H9 (cell line): ENCODE measurements around the gene RGL2. TPM values are rescaled to one million over a fixed set of nuclear protein-coding genes. Genes with fewer than 3 reads are reported as not detected.

ENCODE experiments used
- DNase-seq: peaks from one replicate; pipeline ENCODE4 v3.0.0-alpha.2; 2017
- H2AFZ ChIP-seq: one replicate; pipeline ENCODE4 v1.6.1; 2013; ENCODE audit warnings: mild to moderate bottlenecking, low read length, control low read depth, moderate library complexity
- H2AK5ac ChIP-seq: 2 replicates; pipeline ENCODE4 v1.6.1; 2013; ENCODE audit warnings: low read length, control low read depth, mixed read lengths; ENCODE audit not compliant: insufficient read length
- H2BK120ac ChIP-seq: one replicate; pipeline ENCODE4 v1.6.1; 2013; ENCODE audit warnings: low read depth, mild to moderate bottlenecking, low read length, control low read depth, inconsistent platforms; ENCODE audit not compliant: poor library complexity, severe bottlenecking
- H2BK12ac ChIP-seq: 2 replicates; pipeline ENCODE4 v1.6.1; 2013; ENCODE audit warnings: low read length, control low read depth, mixed read lengths, low read depth; ENCODE audit not compliant: insufficient read length
- H2BK15ac ChIP-seq: 2 replicates; pipeline ENCODE4 v1.6.1; 2013; ENCODE audit warnings: low read depth, low read length, control low read depth
- H2BK20ac ChIP-seq: one replicate; pipeline ENCODE4 v1.6.1; 2013; ENCODE audit warnings: low read depth, mild to moderate bottlenecking, low read length, control low read depth, inconsistent platforms; ENCODE audit not compliant: poor library complexity, severe bottlenecking
- H2BK5ac ChIP-seq: 2 replicates; pipeline ENCODE4 v1.6.1; 2013; ENCODE audit warnings: low read length, control low read depth, mixed read lengths; ENCODE audit not compliant: insufficient read length
- H3K14ac ChIP-seq: 2 replicates; pipeline ENCODE4 v1.6.1; 2013; ENCODE audit warnings: low read length, control low read depth; ENCODE audit not compliant: insufficient read depth
- H3K18ac ChIP-seq: 2 replicates; pipeline ENCODE4 v1.6.1; 2013; ENCODE audit warnings: low read depth, mild to moderate bottlenecking, mixed read lengths, low read length, control low read depth; ENCODE audit not compliant: insufficient read length
- H3K23ac ChIP-seq: 2 replicates; pipeline ENCODE4 v1.6.1; 2013; ENCODE audit warnings: low read length, control low read depth, mixed read lengths, low read depth; ENCODE audit not compliant: insufficient read length
- H3K23me2 ChIP-seq: 2 replicates; pipeline ENCODE4 v1.6.1; 2013; ENCODE audit warnings: low read depth, mild to moderate bottlenecking, mixed read lengths, low read length, control low read depth; ENCODE audit not compliant: insufficient read length, poor library complexity, severe bottlenecking
- H3K27ac ChIP-seq: 2 replicates; pipeline ENCODE4 v1.5.1; 2013; ENCODE audit warnings: low read length, control low read depth, mixed read lengths, low read depth; ENCODE audit not compliant: insufficient read length
- H3K27me3 ChIP-seq: 2 replicates; pipeline ENCODE4 v1.6.1; 2013; ENCODE audit warnings: low read length, control low read depth, inconsistent platforms; ENCODE audit not compliant: insufficient read depth
- H3K4ac ChIP-seq: 2 replicates; pipeline ENCODE4 v1.6.1; 2013; ENCODE audit warnings: low read depth, mild to moderate bottlenecking, control low read depth, inconsistent platforms, low read length, moderate library complexity
- H3K4me1 ChIP-seq: 2 replicates; pipeline ENCODE4 v1.6.1; 2013; ENCODE audit warnings: low read length, control low read depth, inconsistent platforms; ENCODE audit not compliant: insufficient read depth
- H3K4me2 ChIP-seq: 2 replicates; pipeline ENCODE4 v1.6.1; 2013; ENCODE audit warnings: low read length, control low read depth, mixed read lengths; ENCODE audit not compliant: insufficient read length, insufficient read depth
- H3K56ac ChIP-seq: 2 replicates; pipeline ENCODE4 v1.6.1; 2013; ENCODE audit warnings: low read depth, mild to moderate bottlenecking, mixed read lengths, low read length, control low read depth; ENCODE audit not compliant: insufficient read length
- H3K79me1 ChIP-seq: 2 replicates; pipeline ENCODE4 v1.6.1; 2013; ENCODE audit warnings: low read depth, mild to moderate bottlenecking, moderate library complexity, low read length, control low read depth, inconsistent platforms; ENCODE audit not compliant: insufficient read depth, poor library complexity, severe bottlenecking
- H3K79me2 ChIP-seq: 2 replicates; pipeline ENCODE4 v1.6.1; 2013; ENCODE audit warnings: low read length, control low read depth, inconsistent platforms; ENCODE audit not compliant: insufficient read depth
- H3K9ac ChIP-seq: 2 replicates; pipeline ENCODE4 v1.6.1; 2013; ENCODE audit warnings: low read length, control low read depth, mixed read lengths; ENCODE audit not compliant: insufficient read length; ENCODE audit errors: extremely low read depth
- H3K9me3 ChIP-seq: one replicate; pipeline ENCODE4 v1.6.1; 2013; ENCODE audit warnings: low read depth, low read length, inconsistent platforms; ENCODE audit not compliant: control insufficient read depth
- H3T11ph ChIP-seq: one replicate; pipeline ENCODE4 v1.6.1; 2013; ENCODE audit warnings: mild to moderate bottlenecking, low read length, control low read depth, inconsistent platforms
- H4K20me1 ChIP-seq: one replicate; pipeline ENCODE4 v1.6.1; 2013; ENCODE audit not compliant: control insufficient read depth, insufficient read length, insufficient read depth
- H4K5ac ChIP-seq: 2 replicates; pipeline ENCODE4 v1.6.1; 2013; ENCODE audit warnings: low read depth, mild to moderate bottlenecking, mixed read lengths, low read length, control low read depth; ENCODE audit not compliant: insufficient read length
- H4K8ac ChIP-seq: replicated peaks from 2 replicates; pipeline ENCODE4 v1.6.1; 2013; ENCODE audit warnings: low read length, control low read depth, mixed read lengths, low read depth; ENCODE audit not compliant: insufficient read length
- H4K91ac ChIP-seq: 2 replicates; pipeline ENCODE4 v1.6.1; 2013; ENCODE audit warnings: low read depth, mild to moderate bottlenecking, moderate library complexity, mixed read lengths, low read length, control low read depth; ENCODE audit not compliant: insufficient read length
- H3K27ac Mint-ChIP-seq, 3 experiments: 2 replicates in 2 of 3; 3 replicates in 1 of 3; pipeline ENCODE4 v1.8.0; 2020 to 2021; ENCODE audit warnings: mixed read lengths in 3 of 3, mild to moderate bottlenecking in 1 of 3, moderate library complexity in 1 of 3
- H3K27me3 Mint-ChIP-seq: 2 replicates; pipeline ENCODE4 v1.8.0; 2021; ENCODE audit warnings: low read depth, mild to moderate bottlenecking, moderate library complexity, mixed read lengths
- H3K36me3 Mint-ChIP-seq, 3 experiments: 2 replicates in 2 of 3; 3 replicates in 1 of 3; pipeline ENCODE4 v1.8.0; 2020 to 2021; ENCODE audit warnings: low read depth in 3 of 3, mixed read lengths in 3 of 3; ENCODE audit not compliant: insufficient read depth in 1 of 3
- H3K4me1 Mint-ChIP-seq, 2 experiments: 2 replicates each; pipeline ENCODE4 v1.8.0; 2020; ENCODE audit warnings: mixed read lengths in 2 of 2
- H3K4me3 Mint-ChIP-seq, 2 experiments: 2 replicates in 1 of 2; 3 replicates in 1 of 2; pipeline ENCODE4 v1.8.0; 2020 to 2021; ENCODE audit warnings: mild to moderate bottlenecking in 2 of 2, mixed read lengths in 2 of 2, moderate library complexity in 1 of 2
- H3K9me3 Mint-ChIP-seq, 2 experiments: 2 replicates in 1 of 2; 3 replicates in 1 of 2; pipeline ENCODE4 v1.8.0; 2020; ENCODE audit warnings: mild to moderate bottlenecking in 2 of 2, mixed read lengths in 2 of 2, moderate library complexity in 1 of 2
- WGBS: extraction: QIAGEN DNeasy Blood & Tissue Kit; methylation state at CpG from one replicate; pipeline ENCODE4 v1.1.7; 2013; ENCODE audit warnings: missing lambda C conversion rate, low lambda C conversion rate, mixed read lengths; ENCODE audit not compliant: insufficient read length; ENCODE audit errors: extremely low coverage; 5-methylcytosine and 5-hydroxymethylcytosine counted together
- total RNA-seq: library from RNA; stranded (reverse); gene quantifications from 2 replicates; pipeline ENCODE4 v1.2.1, GENCODE V29; 2021
- TF ChIP-seq, protein P1 (sequence below): fragments of 200-600 bp; sonication (generic); conservative IDR thresholded peaks from 3 replicates; pipeline ENCODE4 v1.8.0; 2021; ENCODE audit warnings: antibody characterized with exemption, mild to moderate bottlenecking

Gene RGL2
- total RNA-seq, 1 experiment from 2014 or later: 74.3 TPM

GRCh38 chr6:33288921-33289783, 9.6 kb downstream of the RGL2 start, which contains the start of the genes PFDN6 and WDR46:
Gene PFDN6 (plus strand): TSS chr6:33289601. CDS start chr6:33289857, 256 bp downstream.
Gene WDR46 (minus strand): TSS chr6:33289239. CDS start chr6:33289170, 69 bp downstream.
- H3K27ac Mint-ChIP-seq: peak within 1 kb of the TSS; percentile 88 to 98 (median 97)
- Histone ChIP-seq H3K14ac (no peak within 1 kb of the TSS), H3K4me2 (peak within 1 kb of the TSS; percentile 74), H3K79me2 (peaks cover 7% of the 10 kb centered on the region; the same call in 1 of the 2 replicates), H3K23ac (no peak within 1 kb of the TSS), H4K91ac (no peak within 1 kb of the TSS), H2BK15ac (no peak within 1 kb of the TSS), H2BK5ac (no peak within 1 kb of the TSS), H3T11ph (no peak within 1 kb of the TSS), H3K9ac (peak within 1 kb of the TSS; percentile 53), H2BK20ac (no peak within 1 kb of the TSS), H3K27me3 (no peaks in the 10 kb centered on the region), H3K18ac (no peak within 1 kb of the TSS), H3K4ac (no peak within 1 kb of the TSS), H3K9me3 (no peaks in the 10 kb centered on the region), H4K5ac (no peak within 1 kb of the TSS), H3K4me1 (no peaks in the 10 kb centered on the region; the same call in 1 of the 2 replicates), H2AK5ac (no peak within 1 kb of the TSS), H2BK120ac (no peak within 1 kb of the TSS), H3K79me1 (peaks cover 8% of the 10 kb centered on the region), H3K27ac (no peak within 1 kb of the TSS), H4K20me1 (no peaks in the 10 kb centered on the region), H3K23me2 (peaks cover 12% of the 10 kb centered on the region), H2AFZ (peak within 1 kb of the TSS; percentile 82), H4K8ac (no peak within 1 kb of the TSS), H2BK12ac (no peak within 1 kb of the TSS), H3K56ac (no peak within 1 kb of the TSS)
- H3K36me3 Mint-ChIP-seq: peaks cover 31 to 75% (median 56%) of the 10 kb centered on the region in 3 experiments
- peak; percentile 89 for DNase-seq
- TF ChIP-seq, protein P1, sequence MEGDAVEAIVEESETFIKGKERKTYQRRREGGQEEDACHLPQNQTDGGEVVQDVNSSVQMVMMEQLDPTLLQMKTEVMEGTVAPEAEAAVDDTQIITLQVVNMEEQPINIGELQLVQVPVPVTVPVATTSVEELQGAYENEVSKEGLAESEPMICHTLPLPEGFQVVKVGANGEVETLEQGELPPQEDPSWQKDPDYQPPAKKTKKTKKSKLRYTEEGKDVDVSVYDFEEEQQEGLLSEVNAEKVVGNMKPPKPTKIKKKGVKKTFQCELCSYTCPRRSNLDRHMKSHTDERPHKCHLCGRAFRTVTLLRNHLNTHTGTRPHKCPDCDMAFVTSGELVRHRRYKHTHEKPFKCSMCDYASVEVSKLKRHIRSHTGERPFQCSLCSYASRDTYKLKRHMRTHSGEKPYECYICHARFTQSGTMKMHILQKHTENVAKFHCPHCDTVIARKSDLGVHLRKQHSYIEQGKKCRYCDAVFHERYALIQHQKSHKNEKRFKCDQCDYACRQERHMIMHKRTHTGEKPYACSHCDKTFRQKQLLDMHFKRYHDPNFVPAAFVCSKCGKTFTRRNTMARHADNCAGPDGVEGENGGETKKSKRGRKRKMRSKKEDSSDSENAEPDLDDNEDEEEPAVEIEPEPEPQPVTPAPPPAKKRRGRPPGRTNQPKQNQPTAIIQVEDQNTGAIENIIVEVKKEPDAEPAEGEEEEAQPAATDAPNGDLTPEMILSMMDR: no peak
- peaks cover 7 to 20% of the 10 kb centered on the region in 2 experiments for H3K4me1 Mint-ChIP-seq
- whole genome bisulfite sequencing: no CpG with 5 or more reads among the region's 43 CpGs
- H3K9me3 Mint-ChIP-seq: no peaks in the 10 kb centered on the region
- no peaks in the 10 kb centered on the region; the same call in 1 of the 2 replicates for H3K27me3 Mint-ChIP-seq
- H3K4me3 Mint-ChIP-seq: peak within 1 kb of the TSS; percentile 99 to 100
